HepG2 (cell line): ENCODE measurements around the gene UFSP2. TPM values are rescaled to one million over a fixed set of nuclear protein-coding genes. Genes with fewer than 3 reads are reported as not detected.

Source experiments
- ATAC-seq: fragments of 200-7000 bp; cut with Tn5 transposase; 3 replicates; pipeline ENCODE4 v1.9.1; 2020; ENCODE audit warnings: mild to moderate bottlenecking, moderate library complexity
- BruUV-seq: library from RNA; stranded (reverse); fragments of 400-500 nt; replicated peaks from 2 replicates; lab custom pipeline; 2021; lab: Mats Ljungman, UMichigan
- CTCF ChIA-PET: fragments of 300-600 bp; formaldehyde crosslinking; extraction: SDS; loops from one replicate; lab custom pipeline; 2021; ENCODE audit warnings: low total read pairs, inconsistent platforms, low intra/inter-chr PET ratio; lab: Yijun Ruan, JAX
- POLR2A ChIA-PET: fragments of 350-600 bp; sonication (Branson Sonifier 250); formaldehyde crosslinking; loops from one replicate; lab custom pipeline; 2020; ENCODE audit warnings: antibody characterized with exemption, inconsistent platforms; lab: Yijun Ruan, JAX
- DNase-seq: peaks from one replicate; pipeline ENCODE4 v3.0.0-alpha.2; 2015; ENCODE audit warnings: low spot score
- FAIRE-seq: peaks from 3 replicates; lab custom pipeline; 2011; peaks lifted over from hg19 to GRCh38; lab: Jason Lieb, UNC
- H2AFZ ChIP-seq: one replicate; pipeline ENCODE4 v1.6.1; 2011; ENCODE audit warnings: low read length, inconsistent platforms
- H3K27ac ChIP-seq: fragments of 300-600 bp; 3 replicates; pipeline ENCODE4 v1.8.0; 2011; ENCODE audit warnings: mixed run types, mild to moderate bottlenecking, mixed read lengths, low read length, inconsistent platforms; ENCODE audit not compliant: insufficient read depth; ENCODE audit errors: extremely low read length
- H3K27me3 ChIP-seq, 2 experiments: fragments of 200-600 bp in 1 of 2; 2 replicates in 1 of 2; 3 replicates in 1 of 2; pipeline versions ENCODE4 v1.6.0 to v1.8.0; 2011; ENCODE audit warnings: low read length in 2 of 2, mild to moderate bottlenecking in 2 of 2, moderate library complexity in 2 of 2, inconsistent platforms in 1 of 2; ENCODE audit not compliant: insufficient read depth in 2 of 2, control insufficient read depth in 1 of 2
- H3K36me3 ChIP-seq, 2 experiments: fragments of 200-600 bp in 1 of 2; replicated peaks in 1 of 2; 2 replicates in 1 of 2; 3 replicates in 1 of 2; pipeline versions ENCODE4 v1.5.1 to v1.8.0; 2011; ENCODE audit warnings: low read length in 2 of 2, inconsistent platforms in 1 of 2; ENCODE audit not compliant: insufficient read depth in 2 of 2, control insufficient read depth in 1 of 2
- H3K4me1 ChIP-seq: 2 replicates; pipeline ENCODE4 v1.5.1; 2012; ENCODE audit warnings: low read length, inconsistent platforms; ENCODE audit not compliant: insufficient read depth
- H3K4me2 ChIP-seq: 2 replicates; pipeline ENCODE4 v1.6.0; 2011; ENCODE audit warnings: low read depth, low read length, inconsistent platforms
- H3K4me3 ChIP-seq, 3 experiments: fragments of 200-600 bp in 1 of 3; sonication (generic), shearing (Covaris generic) in 1 of 3; replicated peaks in 1 of 3; 2 replicates each; pipeline ENCODE4 v1.5.1; 2011 to 2016; ENCODE audit warnings: low read length in 3 of 3, inconsistent platforms in 2 of 3, low read depth in 2 of 3, mild to moderate bottlenecking in 2 of 3, control low read depth in 1 of 3, mixed read lengths in 1 of 3; ENCODE audit not compliant: insufficient read depth in 1 of 3
- H3K79me2 ChIP-seq: one replicate; pipeline ENCODE4 v1.6.1; 2011; ENCODE audit warnings: low read length, inconsistent platforms; ENCODE audit not compliant: insufficient read depth
- H3K9ac ChIP-seq: 2 replicates; pipeline ENCODE4 v1.6.0; 2011; ENCODE audit warnings: mild to moderate bottlenecking, low read depth, low read length, inconsistent platforms; ENCODE audit not compliant: insufficient read depth
- H3K9me3 ChIP-seq: 2 replicates; pipeline ENCODE4 v1.5.1; 2012; ENCODE audit warnings: mild to moderate bottlenecking, low read length
- H4K20me1 ChIP-seq: 2 replicates; pipeline ENCODE4 v1.6.0; 2011; ENCODE audit warnings: inconsistent platforms, mild to moderate bottlenecking, low read length, moderate library complexity; ENCODE audit not compliant: insufficient read depth
- BORCS8-MEF2B ChIP-seq: sonication (generic); formaldehyde crosslinking; IDR thresholded peaks from 2 replicates; pipeline ENCODE4 v1.8.0; 2022; ENCODE audit warnings: mild to moderate bottlenecking, missing genetic modification reagents
- ELF4 ChIP-seq: sonication (generic); formaldehyde crosslinking; IDR thresholded peaks from 2 replicates; pipeline ENCODE4 v1.5.0; 2020; ENCODE audit warnings: missing genetic modification reagents, mild to moderate bottlenecking, moderate library complexity, borderline replicate concordance
- ELK4 ChIP-seq: sonication (generic); formaldehyde crosslinking; IDR thresholded peaks from 2 replicates; pipeline ENCODE4 v1.9.0; 2021; ENCODE audit warnings: missing genetic modification reagents, borderline replicate concordance
- FOXO1 ChIP-seq: sonication (generic); formaldehyde crosslinking; IDR thresholded peaks from 2 replicates; pipeline ENCODE4 v1.4.0; 2020; ENCODE audit warnings: missing genetic modification reagents
- KAT7 ChIP-seq: IDR thresholded peaks from 2 replicates; pipeline ENCODE4 v1.6.1; 2018; ENCODE audit warnings: borderline replicate concordance, missing compliant biosample characterization
- NFIB ChIP-seq: sonication (generic); formaldehyde crosslinking; IDR thresholded peaks from 2 replicates; pipeline ENCODE4 v1.9.0; 2021; ENCODE audit warnings: missing genetic modification reagents, mild to moderate bottlenecking, borderline replicate concordance
- NFIC ChIP-seq: IDR thresholded peaks from 2 replicates; pipeline ENCODE4 v1.6.1; 2012; ENCODE audit warnings: mild to moderate bottlenecking, low read length, inconsistent platforms
- SIX1 ChIP-seq: sonication (generic); formaldehyde crosslinking; IDR thresholded peaks from 2 replicates; pipeline ENCODE4 v1.4.0; 2020; ENCODE audit warnings: missing genetic modification reagents, borderline replicate concordance
- SMAD3 ChIP-seq: sonication (generic); formaldehyde crosslinking; IDR thresholded peaks from 2 replicates; pipeline ENCODE4 v1.4.0; 2020; ENCODE audit warnings: missing genetic modification reagents
- ZBED4 ChIP-seq: sonication (generic); formaldehyde crosslinking; IDR thresholded peaks from 2 replicates; pipeline ENCODE4 v1.4.0; 2020; ENCODE audit warnings: missing genetic modification reagents, borderline replicate concordance
- ZFP36L2 ChIP-seq: sonication (generic); formaldehyde crosslinking; IDR thresholded peaks from 2 replicates; pipeline ENCODE4 v1.4.0; 2020; ENCODE audit warnings: missing genetic modification reagents
- ZNF121 ChIP-seq: sonication (generic); formaldehyde crosslinking; IDR thresholded peaks from 2 replicates; pipeline ENCODE4 v1.5.0; 2020; ENCODE audit warnings: mild to moderate bottlenecking, missing genetic modification reagents
- ZNF263 ChIP-seq: sonication (generic); formaldehyde crosslinking; IDR thresholded peaks from 2 replicates; pipeline ENCODE4 v1.4.0; 2020; ENCODE audit warnings: missing genetic modification reagents
- ZNF503 ChIP-seq: sonication (generic); formaldehyde crosslinking; IDR thresholded peaks from 2 replicates; pipeline ENCODE4 v1.4.0; 2020; ENCODE audit warnings: missing genetic modification reagents
- ZNF556 ChIP-seq: sonication (generic); formaldehyde crosslinking; IDR thresholded peaks from 2 replicates; pipeline ENCODE4 v1.4.0; 2020; ENCODE audit warnings: mild to moderate bottlenecking, missing genetic modification reagents, borderline replicate concordance
- ZNF615 ChIP-seq: sonication (generic); formaldehyde crosslinking; IDR thresholded peaks from 2 replicates; pipeline ENCODE4 v1.5.0; 2020; ENCODE audit warnings: mild to moderate bottlenecking, missing genetic modification reagents, borderline replicate concordance
- ZNF792 ChIP-seq: IDR thresholded peaks from 2 replicates; pipeline ENCODE4 v1.6.1; 2016
- WGBS: methylation state at CpG from one replicate; pipeline ENCODE4 v1.1.6; 2017; ENCODE audit warnings: low lambda C conversion rate; 5-methylcytosine and 5-hydroxymethylcytosine counted together
- in situ Hi-C: cut with HindIII; loops from 2 replicates; pipeline ENCODE4 v1.10.0; 2017; ENCODE audit warnings: low pct_unique_long_range_greater_than_20kb; ENCODE audit not compliant: extremely low pct_ligation_motif_present
- intact Hi-C: fragments of 100-400 bp; cut with micrococcal nuclease; formaldehyde crosslinking; loops from one replicate; pipeline ENCODE4 v1.10.0; 2022; ENCODE audit not compliant: unreplicated experiment
- polyA plus RNA-seq, 8 experiments: library from polyadenylated mRNA; depleted of rRNA in 3 of 8; stranded (reverse) in 7 of 8; unstranded in 1 of 8; fragments of >200 nt; fragmentation: Illumina TruSeq in 4 of 8; extraction: Trizol in 4 of 8; gene quantifications; 2 replicates each; pipeline versions ENCODE4 v1.2.1 to v1.2.3, GENCODE V29; 2011 to 2016; ENCODE audit warnings: low read depth in 4 of 8, missing spikeins in 1 of 8, mixed read lengths in 1 of 8; ENCODE audit not compliant: insufficient read depth in 1 of 8
- total RNA-seq, 5 experiments: library from RNA; depleted of rRNA; stranded (reverse); fragments of >200 nt; fragmentation: Illumina TruSeq; extraction: Trizol; gene quantifications; 2 replicates each; pipeline ENCODE4 v1.2.3, GENCODE V29; 2016; ENCODE audit warnings: low read depth in 1 of 5

UFSP2 gene
- total and polyA plus RNA-seq, 2 of the 13 experiments (the other 11 are each of a cell fraction or from before 2014, with no cell fraction given): 24.1 to 32.3 TPM

GRCh38 chr4:185395956-185396723, 29.6 kb downstream of the UFSP2 start:
- in situ Hi-C loops: no loop called here
- peak; percentile 65 for FAIRE-seq
- intact Hi-C loops: loop anchor here (5.0 kb wide), 1 partner anchor 194 kb away; the partner anchor contains the start of gene CFAP97
- peaks cover 2% of the 10 kb centered on the region for H3K79me2 ChIP-seq
- peaks cover 44% of the 10 kb centered on the region for H3K4me1 ChIP-seq
- H4K20me1 ChIP-seq: no peaks in the 10 kb centered on the region; the same call in 1 of the 2 replicates
- peak overlapping the region; percentile 77 for H3K9ac ChIP-seq
- BruUV-seq: no TSS peak
- peak overlapping the region; percentile 95 for H3K27ac ChIP-seq
- peak; percentile 96 for DNase-seq
- ChIA-PET CTCF (no interaction called here), POLR2A (interaction anchor here (0.5 to 2.7 kb wide), 9 partner anchors 10 to 195 kb away, joined by 3 to 30 read pairs (median 5); partner anchors contain the start of gene UFSP2)
- H3K27me3 ChIP-seq: no peaks in the 10 kb centered on the region
- 0% methylated on average over 3 of the region's 98 CpGs for WGBS
- H2AFZ ChIP-seq: no peak overlapping the region
- peak overlapping the region; percentile 81 for H3K4me2 ChIP-seq
- peak overlapping the region; percentile 65 to 75 (median 71); a peak in 5 of 6 replicates for H3K4me3 ChIP-seq
- H3K9me3 ChIP-seq: no peaks in the 10 kb centered on the region
- peak; percentile 85 for ATAC-seq
- peaks cover 2 to 21% of the 10 kb centered on the region in 2 experiments; a peak in 3 of 5 replicates for H3K36me3 ChIP-seq
- TF ChIP-seq ELK4 (CRISPR knock-in tag) (peak; percentile 60; the same call in 1 of the 2 replicates), FOXO1 (CRISPR knock-in tag) (no peak; the same call in 1 of the 2 replicates), ZFP36L2 (CRISPR knock-in tag) (no peak), SMAD3 (CRISPR knock-in tag) (peak; percentile 26; the same call in 1 of the 2 replicates), ZNF556 (CRISPR knock-in tag) (no peak), SIX1 (CRISPR knock-in tag) (no peak), ELF4 (peak; percentile 91), BORCS8-MEF2B (peak; percentile 88), ZNF263 (peak; percentile 76; the same call in 1 of the 2 replicates), KAT7 (peak; percentile 91), NFIB (CRISPR knock-in tag) (no peak), ZNF792 (CRISPR knock-in tag) (peak; percentile 41; the same call in 1 of the 2 replicates), ZNF615 (CRISPR knock-in tag) (peak; percentile 92; the same call in 1 of the 2 replicates), ZBED4 (peak; percentile 43; the same call in 1 of the 2 replicates), NFIC (no peak), ZNF121 (CRISPR knock-in tag) (peak; percentile 72), ZNF503 (CRISPR knock-in tag) (peak; percentile 82)
